HepG2 (cell line): ENCODE data around the gene SLC16A4. TPM values are rescaled to one million over a fixed set of nuclear protein-coding genes. Genes with fewer than 3 reads are reported as not detected.
A peak's percentile ranks its signal among the peaks of the same experiment; 100 is the strongest.

ENCODE experiments used
- AHDC1 ChIP-seq: sonication (generic); formaldehyde crosslinking; IDR thresholded peaks from 2 replicates; pipeline ENCODE4 v1.5.1; 2020; ENCODE audit warnings: mild to moderate bottlenecking, missing genetic modification reagents, borderline replicate concordance
- ARNT2 ChIP-seq: sonication (generic); formaldehyde crosslinking; IDR thresholded peaks from 2 replicates; pipeline ENCODE4 v1.8.0; 2022; ENCODE audit warnings: mild to moderate bottlenecking, low read depth, missing genetic modification reagents, moderate library complexity
- GFI1 ChIP-seq: sonication (generic); formaldehyde crosslinking; IDR thresholded peaks from 2 replicates; pipeline ENCODE4 v1.5.0; 2020; ENCODE audit warnings: missing genetic modification reagents, mild to moderate bottlenecking, borderline replicate concordance
- ISL2 ChIP-seq: sonication (generic); formaldehyde crosslinking; IDR thresholded peaks from 2 replicates; pipeline ENCODE4 v1.5.0; 2020; ENCODE audit warnings: missing genetic modification reagents
- KDM6A ChIP-seq: IDR thresholded peaks from 2 replicates; pipeline ENCODE4 v1.6.1; 2016; ENCODE audit warnings: low read depth
- MAFG ChIP-seq: sonication (generic); formaldehyde crosslinking; IDR thresholded peaks from 2 replicates; pipeline ENCODE4 v1.5.1; 2020; ENCODE audit warnings: mild to moderate bottlenecking, missing genetic modification reagents
- NR2F2 ChIP-seq: IDR thresholded peaks from 2 replicates; pipeline ENCODE4 v1.6.1; 2012; ENCODE audit warnings: low read depth, inconsistent platforms, borderline replicate concordance
- PAWR ChIP-seq: sonication (generic); formaldehyde crosslinking; IDR thresholded peaks from 2 replicates; pipeline ENCODE4 v1.4.0; 2020; ENCODE audit warnings: missing genetic modification reagents, mild to moderate bottlenecking, borderline replicate concordance
- PPARG ChIP-seq: conservative IDR thresholded peaks from 2 replicates; pipeline ENCODE4 v1.6.1; 2016; ENCODE audit warnings: missing biosample characterization, missing genetic modification reagents
- RARA ChIP-seq: IDR thresholded peaks from 2 replicates; pipeline ENCODE4 v1.6.1; 2016; ENCODE audit warnings: missing genetic modification reagents, missing compliant biosample characterization
- RBAK ChIP-seq: sonication (generic); formaldehyde crosslinking; IDR thresholded peaks from 2 replicates; pipeline ENCODE4 v1.5.1; 2020; ENCODE audit warnings: mild to moderate bottlenecking, missing genetic modification reagents
- RBM39 ChIP-seq: fragments of 200-400 bp; formaldehyde crosslinking; IDR thresholded peaks from one replicate; pipeline ENCODE4 v1.6.1; 2018; ENCODE audit warnings: antibody characterized with exemption, mild to moderate bottlenecking, low read depth, low read length; ENCODE audit not compliant: poor library complexity, severe bottlenecking
- ZBTB34 ChIP-seq: sonication (generic); formaldehyde crosslinking; IDR thresholded peaks from 2 replicates; pipeline ENCODE4 v1.8.0; 2022; ENCODE audit warnings: mild to moderate bottlenecking, missing genetic modification reagents
- ZBTB37 ChIP-seq: sonication (generic); formaldehyde crosslinking; IDR thresholded peaks from 2 replicates; pipeline ENCODE4 v1.4.0; 2020; ENCODE audit warnings: mild to moderate bottlenecking, missing genetic modification reagents
- ZC3H4 ChIP-seq: sonication (generic); formaldehyde crosslinking; IDR thresholded peaks from 2 replicates; pipeline ENCODE4 v1.4.0; 2020; ENCODE audit warnings: missing genetic modification reagents, borderline replicate concordance
- ZFP41 ChIP-seq: sonication (generic); formaldehyde crosslinking; IDR thresholded peaks from 2 replicates; pipeline ENCODE4 v1.4.0; 2020; ENCODE audit warnings: mild to moderate bottlenecking, missing genetic modification reagents, borderline replicate concordance
- ZNF263 ChIP-seq: sonication (generic); formaldehyde crosslinking; IDR thresholded peaks from 2 replicates; pipeline ENCODE4 v1.4.0; 2020; ENCODE audit warnings: missing genetic modification reagents
- ZNF430 ChIP-seq: sonication (generic); formaldehyde crosslinking; IDR thresholded peaks from 2 replicates; pipeline ENCODE4 v1.9.0; 2021; ENCODE audit warnings: mild to moderate bottlenecking, missing genetic modification reagents
- ZNF44 ChIP-seq: sonication (generic); formaldehyde crosslinking; IDR thresholded peaks from 2 replicates; pipeline ENCODE4 v1.5.1; 2020; ENCODE audit warnings: mild to moderate bottlenecking, missing genetic modification reagents
- ZNF546 ChIP-seq: sonication (generic); formaldehyde crosslinking; conservative IDR thresholded peaks from 2 replicates; pipeline ENCODE4 v1.8.1; 2023; ENCODE audit warnings: mild to moderate bottlenecking, missing genetic modification reagents
- polyA plus RNA-seq, 8 experiments: library from polyadenylated mRNA; depleted of rRNA in 3 of 8; stranded (reverse) in 7 of 8; unstranded in 1 of 8; fragments of >200 nt; fragmentation: Illumina TruSeq in 4 of 8; extraction: Trizol in 4 of 8; gene quantifications; 2 replicates each; pipeline versions ENCODE4 v1.2.1 to v1.2.3, GENCODE V29; 2011 to 2016; ENCODE audit warnings: low read depth in 4 of 8, missing spikeins in 1 of 8, mixed read lengths in 1 of 8; ENCODE audit not compliant: insufficient read depth in 1 of 8
- total RNA-seq, 5 experiments: library from RNA; depleted of rRNA; stranded (reverse); fragments of >200 nt; fragmentation: Illumina TruSeq; extraction: Trizol; gene quantifications; 2 replicates each; pipeline ENCODE4 v1.2.3, GENCODE V29; 2016; ENCODE audit warnings: low read depth in 1 of 5
- TF ChIP-seq, protein P1 (sequence below): IDR thresholded peaks from 2 replicates; pipeline ENCODE4 v1.6.1; 2016; ENCODE audit warnings: control low read depth

SLC16A4 gene
- total and polyA plus RNA-seq, 2 of the 13 experiments (the other 11 are each of a cell fraction or from before 2014, with no cell fraction given) = 1.1 to 1.5 TPM

- TF ChIP-seq RBM39 = peak; percentile 92
- no peak for TF ChIP-seq ZBTB37 (CRISPR knock-in tag)
- 0 out of 2 replicates have a peak, but pooled peaks have one; percentile 6 for TF ChIP-seq ZNF546 (CRISPR knock-in tag)
- no peak for TF ChIP-seq KDM6A (CRISPR knock-in tag)
- TF ChIP-seq ZFP41 = no peak
- no peak for TF ChIP-seq RBAK
- TF ChIP-seq ZNF263 (CRISPR knock-in tag) = no peak
- TF ChIP-seq ZNF430 = peak; percentile 42; the same call in 1 of the 2 replicates
- TF ChIP-seq, protein P1, sequence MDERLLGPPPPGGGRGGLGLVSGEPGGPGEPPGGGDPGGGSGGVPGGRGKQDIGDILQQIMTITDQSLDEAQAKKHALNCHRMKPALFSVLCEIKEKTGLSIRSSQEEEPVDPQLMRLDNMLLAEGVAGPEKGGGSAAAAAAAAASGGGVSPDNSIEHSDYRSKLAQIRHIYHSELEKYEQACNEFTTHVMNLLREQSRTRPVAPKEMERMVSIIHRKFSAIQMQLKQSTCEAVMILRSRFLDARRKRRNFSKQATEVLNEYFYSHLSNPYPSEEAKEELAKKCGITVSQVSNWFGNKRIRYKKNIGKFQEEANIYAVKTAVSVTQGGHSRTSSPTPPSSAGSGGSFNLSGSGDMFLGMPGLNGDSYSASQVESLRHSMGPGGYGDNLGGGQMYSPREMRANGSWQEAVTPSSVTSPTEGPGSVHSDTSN (CRISPR knock-in tag) = no peak
- no peak for TF ChIP-seq ZNF44 (CRISPR knock-in tag)
- TF ChIP-seq PAWR (CRISPR knock-in tag) = no peak
- TF ChIP-seq NR2F2 = no peak; the same call in 1 of the 2 replicates
- TF ChIP-seq PPARG = no peak
- peak; percentile 36 for TF ChIP-seq RARA (CRISPR knock-in tag)
- no peak for TF ChIP-seq ZBTB34 (CRISPR knock-in tag)
- no peak for TF ChIP-seq MAFG (CRISPR knock-in tag)
- TF ChIP-seq ARNT2 (CRISPR knock-in tag) = no peak
- TF ChIP-seq ISL2 (CRISPR knock-in tag) = no peak
- no peak for TF ChIP-seq ZC3H4 (CRISPR knock-in tag)
- no peak for TF ChIP-seq AHDC1
- 0 out of 2 replicates have a peak, but pooled peaks have one; percentile 29 for TF ChIP-seq GFI1 (CRISPR knock-in tag)
Observed at GRCh38 chr1:110339407-110340206, 51.2 kb downstream of the SLC16A4 start (continued).
